Urinary bladder (tissue), 4 donors: Measurements from ENCODE around the gene LIN9. TPM values are rescaled to one million over a fixed set of nuclear protein-coding genes. Genes with fewer than 3 reads are reported as not detected.

Experiments
- DNase-seq: peaks from one replicate; pipeline ENCODE4 v3.0.0-alpha.2; 2015; ENCODE audit errors: extremely low spot score
- H3K27ac ChIP-seq: one replicate; pipeline ENCODE4 v1.5.1; 2013; ENCODE audit warnings: low read depth, mild to moderate bottlenecking, moderate library complexity
- H3K36me3 ChIP-seq: one replicate; pipeline ENCODE4 v1.6.1; 2013; ENCODE audit warnings: mild to moderate bottlenecking, moderate library complexity; ENCODE audit not compliant: insufficient read depth
- H3K4me1 ChIP-seq: one replicate; pipeline ENCODE4 v1.6.1; 2013; ENCODE audit warnings: mild to moderate bottlenecking, moderate library complexity; ENCODE audit not compliant: insufficient read depth
- H3K4me3 ChIP-seq: one replicate; pipeline ENCODE4 v1.5.1; 2013; ENCODE audit warnings: low read depth, low read length
- WGBS: extraction: QIAGEN DNeasy Blood & Tissue Kit; methylation state at CpG from one replicate; pipeline ENCODE4 v1.1.7; 2013; 5-methylcytosine and 5-hydroxymethylcytosine counted together
- polyA plus RNA-seq: library from polyadenylated mRNA; stranded (reverse); fragments of 200-250 nt; gene quantifications from one replicate; pipeline ENCODE4 v1.2.3, GENCODE V29; 2013
- total RNA-seq: library from RNA; depleted of rRNA; stranded (reverse); fragments of >200 nt; gene quantifications from one replicate; pipeline ENCODE4 v1.2.3, GENCODE V29; 2014
- donor health status: healthy with polysubstance abuse.
- donor health status: healthy.

The LIN9 gene
- total and polyA plus RNA-seq, 2 donors, result 2.9 to 11.3 TPM

- H3K36me3 ChIP-seq, result no peaks in the 10 kb centered on the region
- H3K4me1 ChIP-seq, result no peaks in the 10 kb centered on the region
- WGBS, result 66% methylated on average over 8 of the region's 8 CpGs
- H3K27ac ChIP-seq, result no peak overlapping the region
- H3K4me3 ChIP-seq, result no peak overlapping the region
- no peak for DNase-seq
These were observed 28.4 kb upstream of the LIN9 start for GRCh38 chr1:226337276-226337875.

DNA sequence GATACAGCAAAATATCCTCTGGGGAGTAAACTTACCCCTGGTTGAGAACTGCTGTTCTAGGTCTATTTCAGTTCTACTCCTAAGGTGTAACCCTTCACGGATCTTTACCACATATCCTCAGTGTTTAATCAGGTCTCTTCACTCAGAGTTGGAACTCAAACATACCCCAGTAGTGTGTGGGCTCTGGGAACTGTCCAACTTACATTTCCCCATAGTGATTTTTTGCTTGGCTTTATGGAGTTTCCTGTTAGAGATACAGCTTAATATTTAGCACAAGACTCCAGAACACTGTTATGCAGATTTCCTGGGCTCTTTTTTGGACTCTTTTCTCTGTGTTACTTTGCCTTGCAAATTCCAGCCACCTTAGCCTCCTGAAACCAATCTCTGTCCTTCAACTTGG is 26.7 kb upstream of the LIN9 start:
- WGBS, result 44% methylated on average over 1 of the region's 1 CpG
- Histone ChIP-seq H3K36me3 (no peaks in the 10 kb centered on the region), H3K27ac (no peak overlapping the region), H3K4me3 (no peak overlapping the region), H3K4me1 (no peaks in the 10 kb centered on the region)
- DNase-seq, result no peak

- Histone ChIP-seq H3K27ac (no peak overlapping the region), H3K36me3 (no peaks in the 10 kb centered on the region), H3K4me1 (no peaks in the 10 kb centered on the region), H3K4me3 (no peak overlapping the region)
- 49% methylated on average over 2 of the region's 2 CpGs for WGBS
- DNase-seq, result no peak
These were observed 24.0 kb upstream of the LIN9 start for GRCh38 chr1:226332947-226333346.

DNA sequence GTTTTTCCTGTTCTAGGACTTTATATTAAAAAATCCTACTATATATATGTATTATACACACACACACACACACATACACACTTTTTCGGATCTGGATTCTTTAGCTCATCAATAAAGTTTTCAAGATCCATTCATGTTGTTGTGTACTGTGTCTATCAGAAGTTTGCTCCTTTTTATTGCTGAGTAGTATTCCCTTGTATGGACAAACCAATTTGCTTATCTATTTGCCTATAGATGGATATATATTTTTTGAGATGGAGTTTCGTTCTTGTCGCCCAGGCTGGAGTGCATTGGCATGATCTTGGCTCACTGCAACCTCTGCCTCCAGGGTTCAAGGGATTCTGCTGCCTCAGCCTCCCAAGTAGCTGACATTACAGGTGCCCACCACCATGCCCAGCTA is 20.3 kb upstream of the LIN9 start:
- DNase-seq, result no peak
- Histone ChIP-seq H3K27ac (no peak overlapping the region), H3K4me1 (no peaks in the 10 kb centered on the region), H3K36me3 (no peaks in the 10 kb centered on the region), H3K4me3 (no peak overlapping the region)
- 94% methylated on average over 3 of the region's 3 CpGs for WGBS

DNA sequence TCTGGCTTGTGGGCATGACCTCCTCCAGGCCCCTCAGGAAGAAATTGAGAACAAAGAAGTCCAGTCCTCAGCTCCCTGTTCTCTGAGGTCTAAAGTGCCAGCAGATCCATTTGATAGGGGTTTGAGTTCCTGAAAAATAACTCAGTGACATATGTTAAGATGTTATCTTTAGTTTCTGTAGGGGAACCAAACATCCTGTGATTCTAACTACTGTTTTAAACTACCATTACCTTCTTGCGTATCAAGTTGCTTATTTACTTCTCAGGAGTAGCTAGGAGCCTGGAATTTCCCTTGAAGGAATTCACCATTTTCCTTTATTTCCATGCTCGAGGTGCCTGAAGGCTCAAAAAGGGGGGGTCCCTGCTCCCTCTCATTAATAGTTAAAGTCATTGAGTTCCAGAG is 18.8 kb upstream of the LIN9 start:
- Histone ChIP-seq H3K4me3 (no peak overlapping the region), H3K36me3 (no peaks in the 10 kb centered on the region), H3K4me1 (no peaks in the 10 kb centered on the region), H3K27ac (no peak overlapping the region)
- WGBS, result 67% methylated on average over 2 of the region's 2 CpGs
- no peak for DNase-seq

- Histone ChIP-seq H3K36me3 (no peaks in the 10 kb centered on the region), H3K4me1 (no peaks in the 10 kb centered on the region), H3K4me3 (no peak overlapping the region), H3K27ac (no peak overlapping the region)
- no peak for DNase-seq
- 46% methylated on average over 1 of the region's 1 CpG for WGBS
These were observed 16.2 kb upstream of the LIN9 start for GRCh38 chr1:226325178-226325577.

DNA sequence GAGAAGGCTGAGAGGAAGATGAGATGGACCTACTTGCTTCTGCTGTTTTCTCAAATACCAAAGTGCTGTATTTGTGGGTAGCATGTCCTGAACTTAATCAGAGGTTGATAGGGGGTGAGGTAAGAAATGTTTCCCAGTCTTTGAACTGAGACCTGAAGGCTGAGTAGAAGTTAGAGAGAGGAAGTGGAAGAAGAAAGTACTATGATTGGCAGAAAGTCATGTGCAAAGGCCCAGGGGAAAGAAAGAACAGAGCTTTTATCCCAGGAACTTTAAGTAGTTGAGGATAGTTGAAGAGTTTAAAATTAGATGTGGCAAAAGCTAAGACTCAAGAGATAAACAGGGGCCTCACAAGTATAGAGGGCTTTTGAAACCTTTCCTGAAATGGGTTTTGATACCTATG is 15.5 kb upstream of the LIN9 start:
- H3K36me3 ChIP-seq, result no peaks in the 10 kb centered on the region
- DNase-seq, result no peak
- H3K4me1 ChIP-seq, result no peaks in the 10 kb centered on the region
- no peak overlapping the region for H3K27ac ChIP-seq
- H3K4me3 ChIP-seq, result no peak overlapping the region

DNA sequence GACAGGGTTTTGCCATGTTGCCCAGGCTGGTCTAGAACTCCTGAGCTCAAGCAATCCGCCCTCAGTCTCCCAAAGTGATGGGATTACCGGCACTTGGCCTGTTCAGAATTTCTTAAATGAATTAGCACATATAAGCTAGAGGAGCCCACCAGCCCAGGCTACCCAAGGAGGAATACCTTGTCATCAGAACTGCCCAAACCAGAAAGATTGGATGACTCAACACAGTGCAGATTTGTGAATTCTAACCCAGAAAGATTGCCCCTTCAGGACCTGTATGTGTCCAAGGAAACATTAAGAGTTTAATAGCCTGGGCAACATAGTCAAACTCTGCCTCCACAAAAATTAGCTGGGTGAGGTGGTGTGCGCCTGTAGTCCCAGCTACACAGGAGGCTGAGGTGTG is 14.0 kb upstream of the LIN9 start:
- DNase-seq, result no peak
- WGBS, result 91% methylated on average over 3 of the region's 3 CpGs
- Histone ChIP-seq H3K36me3 (no peaks in the 10 kb centered on the region), H3K4me3 (no peak overlapping the region), H3K27ac (no peak overlapping the region), H3K4me1 (no peaks in the 10 kb centered on the region)

DNA sequence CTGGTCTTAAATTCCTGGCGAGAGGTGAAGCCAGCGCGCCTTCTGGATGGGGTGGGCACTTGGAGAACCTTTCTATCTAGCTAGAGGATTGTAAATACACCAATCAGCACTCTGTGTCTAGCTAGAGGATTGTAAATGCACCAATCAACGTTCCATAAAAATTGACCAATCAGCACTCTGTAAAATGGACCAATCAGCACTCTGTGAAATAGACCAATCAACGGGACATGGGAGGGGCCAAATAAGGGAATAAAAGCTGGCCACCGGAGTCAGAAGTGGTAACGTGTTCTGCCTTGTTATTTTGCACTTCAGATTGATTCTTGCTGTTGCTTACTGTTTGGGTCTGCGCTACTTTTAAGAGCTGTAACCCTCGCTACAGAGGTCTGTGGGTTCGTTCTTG is 12.0 kb upstream of the LIN9 start:
- WGBS, result 93% methylated on average over 10 of the region's 10 CpGs
- DNase-seq, result no peak
- H3K36me3 ChIP-seq, result no peaks in the 10 kb centered on the region
- no peak overlapping the region for H3K27ac ChIP-seq
- H3K4me3 ChIP-seq, result no peak overlapping the region
- no peaks in the 10 kb centered on the region for H3K4me1 ChIP-seq

- no peaks in the 10 kb centered on the region for H3K4me1 ChIP-seq
- H3K27ac ChIP-seq, result no peak overlapping the region
- WGBS, result 95% methylated on average over 5 of the region's 5 CpGs
- no peak for DNase-seq
- H3K36me3 ChIP-seq, result no peaks in the 10 kb centered on the region
- H3K4me3 ChIP-seq, result no peak overlapping the region
These were observed 9.5 kb upstream of the LIN9 start for GRCh38 chr1:226318471-226318870.

GRCh38 chr1:226314055-226314454 is 5.1 kb upstream of the LIN9 start:
- no peaks in the 10 kb centered on the region for H3K4me1 ChIP-seq
- H3K36me3 ChIP-seq, result no peaks in the 10 kb centered on the region
- H3K27ac ChIP-seq, result no peak overlapping the region
- no peak overlapping the region for H3K4me3 ChIP-seq
- DNase-seq, result no peak

DNA sequence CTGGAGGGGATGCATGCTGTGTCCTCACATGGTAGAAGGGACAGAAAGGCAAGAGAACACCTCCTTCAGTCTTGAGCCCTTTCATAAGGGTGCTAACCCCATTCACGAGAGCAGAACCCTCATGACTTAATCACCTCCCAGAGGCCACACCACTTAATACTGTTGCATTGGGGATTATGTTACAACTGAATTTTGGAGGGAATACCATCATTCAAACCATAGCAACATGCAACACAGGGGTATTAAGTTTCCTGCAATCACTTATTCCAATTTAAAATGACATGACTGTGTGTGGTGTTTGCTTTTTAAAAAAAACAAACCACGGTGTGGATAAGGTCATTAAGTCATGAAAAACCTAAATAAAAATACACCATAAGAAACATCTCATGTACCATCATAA is 3.1 kb upstream of the LIN9 start:
- WGBS, result 91% methylated on average over 2 of the region's 2 CpGs
- Histone ChIP-seq H3K4me3 (no peak overlapping the region), H3K27ac (no peak overlapping the region), H3K36me3 (no peaks in the 10 kb centered on the region), H3K4me1 (no peaks in the 10 kb centered on the region)
- DNase-seq, result no peak

DNA sequence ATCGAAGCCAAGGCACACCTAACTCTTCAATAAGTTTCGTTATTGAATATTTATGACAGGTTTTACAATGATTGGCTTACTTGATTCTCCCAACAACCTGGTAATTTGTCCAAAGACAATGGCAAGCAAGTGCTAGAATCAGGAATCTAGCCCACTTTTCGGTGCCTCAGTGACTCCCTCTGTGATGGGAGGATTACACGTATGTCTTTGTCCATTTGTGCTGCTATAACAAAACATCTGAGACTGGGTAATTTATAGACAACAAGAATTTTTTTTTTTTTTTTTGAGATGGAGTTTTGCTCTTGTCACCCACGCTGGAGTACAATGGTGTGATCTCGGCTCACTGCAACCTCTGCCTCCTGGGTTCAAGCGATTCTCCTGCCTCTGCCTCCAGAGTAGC is 2.4 kb upstream of the LIN9 start:
- no peak overlapping the region for H3K4me3 ChIP-seq
- no peak overlapping the region for H3K27ac ChIP-seq
- no peak for DNase-seq
- H3K36me3 ChIP-seq, result no peaks in the 10 kb centered on the region
- no peaks in the 10 kb centered on the region for H3K4me1 ChIP-seq
- WGBS, result 95% methylated on average over 7 of the region's 7 CpGs

- WGBS, result 86% methylated on average over 2 of the region's 2 CpGs
- H3K4me3 ChIP-seq, result no peak overlapping the region
- H3K27ac ChIP-seq, result no peak overlapping the region
- no peaks in the 10 kb centered on the region for H3K4me1 ChIP-seq
- DNase-seq, result no peak
- H3K36me3 ChIP-seq, result no peaks in the 10 kb centered on the region
These were observed 1.8 kb upstream of the LIN9 start for GRCh38 chr1:226310637-226311195.

- WGBS, result 85% methylated on average over 5 of the region's 5 CpGs
- H3K27ac ChIP-seq, result no peak overlapping the region
- H3K4me3 ChIP-seq, result no peak overlapping the region
- no peak for DNase-seq
- no peaks in the 10 kb centered on the region for H3K4me1 ChIP-seq
- no peaks in the 10 kb centered on the region for H3K36me3 ChIP-seq
These were observed 1.2 kb upstream of the LIN9 start for GRCh38 chr1:226310245-226310540.
